DMS53 treated with DMSO at 0.1 percent for 48 hours (cell line): Measurements from ENCODE around the gene CARF.
"Not testable (repeated sequence)": the region's sequence is repeated elsewhere in the genome, so short reads cannot be mapped to it uniquely, and the experiment has no call there.

ENCODE experiments used
- DNase-seq: peaks from one replicate; lab custom pipeline; 2025; ENCODE audit not compliant: unreplicated experiment; lab: John Stamatoyannopoulos, UW

CARF gene

DNA sequence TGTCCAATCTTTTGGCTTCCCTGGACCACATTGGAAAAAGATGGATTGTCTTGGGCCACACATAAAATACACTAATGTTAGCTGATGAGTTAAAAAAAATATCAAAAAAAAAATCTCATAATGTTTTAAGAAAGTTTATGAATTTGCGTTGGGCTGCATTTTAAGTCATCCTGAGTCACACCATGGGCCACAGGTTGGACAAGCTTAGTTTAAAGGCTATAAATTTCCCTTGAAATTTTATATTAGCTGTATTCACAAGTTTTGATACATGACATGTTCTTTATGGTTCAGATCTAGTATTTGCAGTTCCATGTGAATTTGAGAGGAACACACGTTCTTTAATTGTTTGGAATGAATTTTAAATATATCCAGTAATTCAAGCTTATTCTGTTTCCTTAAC, 21.9 kb downstream of the CARF start:
- no peak for DNase-seq

- no peak for DNase-seq
These were observed 22.4 kb downstream of the CARF start for GRCh38 chr2:202934456-202934855.

DNA sequence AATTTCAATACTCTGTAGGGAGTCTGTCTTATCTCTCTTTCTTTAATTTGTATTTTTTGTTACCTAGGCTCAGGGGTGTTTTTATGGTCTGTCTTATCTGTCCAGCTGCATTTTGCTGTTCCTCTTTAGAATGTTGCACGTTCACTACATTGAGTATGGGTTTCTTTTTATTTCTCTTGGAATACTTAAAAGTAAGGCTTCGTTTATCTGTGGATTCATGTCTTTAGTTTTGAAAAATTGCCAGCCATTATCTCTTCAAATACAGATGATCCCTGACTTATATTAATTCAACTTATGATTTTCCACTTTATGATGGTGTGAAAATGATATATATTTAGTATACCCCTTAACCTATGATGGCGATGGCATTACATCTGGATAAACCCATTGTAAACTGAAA, 26.9 kb downstream of the CARF start:
- no peak for DNase-seq

DNA sequence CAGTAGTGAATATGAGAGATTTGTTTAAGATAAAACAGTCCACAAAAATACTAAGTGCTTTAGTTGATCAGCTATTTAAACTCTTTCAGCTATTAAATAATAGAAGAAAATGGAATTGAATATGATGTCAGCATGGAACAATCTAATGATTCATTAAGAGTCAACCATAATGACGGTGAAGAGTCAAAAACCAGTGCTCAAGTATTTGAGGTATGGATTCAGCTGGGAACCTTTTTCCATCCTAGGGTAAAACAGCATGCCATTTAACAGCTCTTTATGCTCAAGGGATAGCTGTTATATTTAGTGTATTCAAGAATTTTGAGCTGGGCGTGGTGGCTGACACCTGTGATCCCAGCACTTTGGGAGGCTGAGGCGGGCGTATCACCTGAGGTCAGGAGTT, 29.7 kb downstream of the CARF start:
- no peak for DNase-seq

- DNase-seq, result no peak
These were observed 32.3 kb downstream of the CARF start for GRCh38 chr2:202944408-202944807.

DNA sequence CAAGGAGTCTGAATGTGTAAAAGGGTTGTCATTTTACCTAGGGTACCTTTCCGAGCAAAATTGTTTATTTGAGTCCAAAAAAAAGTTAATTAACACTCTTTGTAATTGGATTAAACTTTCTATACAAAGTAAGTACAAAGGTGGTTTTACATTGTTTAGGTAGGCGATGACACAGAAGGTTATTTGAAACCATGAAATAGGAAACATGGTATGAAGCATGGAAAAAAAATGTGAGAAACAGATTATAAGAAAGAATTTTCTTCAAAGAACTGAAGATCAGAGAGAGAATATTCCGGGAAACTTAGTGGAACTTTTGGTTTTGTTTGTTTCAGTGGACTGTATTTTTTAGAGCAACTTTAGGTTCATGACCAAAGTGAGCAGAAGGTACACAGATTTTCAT, 32.7 kb downstream of the CARF start:
- no peak for DNase-seq

GRCh38 chr2:202945497-202945896, 33.4 kb downstream of the CARF start:
- no peak for DNase-seq

GRCh38 chr2:202949333-202949732, 37.3 kb downstream of the CARF start:
- DNase-seq, result not testable (repeated sequence)

- DNase-seq, result no peak
These were observed 38.5 kb downstream of the CARF start for GRCh38 chr2:202950592-202950991.

DNA sequence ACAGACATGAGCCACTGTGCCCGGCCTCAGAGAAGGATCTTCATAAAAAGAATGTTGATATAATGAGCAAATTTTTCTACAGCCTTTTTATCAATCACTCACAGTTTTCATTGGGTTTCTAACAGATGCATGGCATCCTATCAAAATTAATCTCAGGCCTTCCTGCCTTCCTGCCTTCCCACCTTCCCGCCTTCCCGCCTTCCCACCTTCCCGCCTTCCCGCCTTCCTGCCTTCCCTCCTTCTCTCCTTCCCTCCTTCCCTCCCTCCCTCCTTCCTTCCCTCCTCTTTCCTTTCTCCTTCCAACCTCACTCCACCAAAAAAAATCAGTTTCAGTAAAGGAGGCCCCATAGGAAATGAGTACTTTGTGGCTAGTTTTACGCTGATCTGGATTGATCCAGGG, 48.4 kb downstream of the CARF start:
- DNase-seq, result no peak

DNA sequence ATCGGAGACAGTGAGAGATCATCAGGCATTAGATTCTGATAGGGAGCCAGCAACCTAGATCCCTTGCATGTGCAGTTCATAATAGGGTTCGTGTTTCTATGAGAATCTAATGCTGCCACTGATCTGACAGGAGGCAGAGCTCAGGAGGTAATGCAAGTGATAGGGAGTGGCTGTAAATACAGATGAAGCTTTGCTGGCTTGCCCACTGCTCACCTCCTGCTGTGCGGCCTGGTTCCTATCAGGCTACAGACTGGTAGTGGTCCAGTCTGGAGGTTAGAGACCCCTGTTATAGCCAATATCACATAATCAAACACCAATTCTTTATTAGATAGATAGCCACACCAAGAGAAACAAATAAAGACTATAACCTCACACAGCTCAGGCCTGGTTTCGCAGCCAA, 51.6 kb downstream of the CARF start:
- no peak for DNase-seq

- DNase-seq, result no peak
These were observed 53.9 kb downstream of the CARF start for GRCh38 chr2:202965810-202966460.

DNA sequence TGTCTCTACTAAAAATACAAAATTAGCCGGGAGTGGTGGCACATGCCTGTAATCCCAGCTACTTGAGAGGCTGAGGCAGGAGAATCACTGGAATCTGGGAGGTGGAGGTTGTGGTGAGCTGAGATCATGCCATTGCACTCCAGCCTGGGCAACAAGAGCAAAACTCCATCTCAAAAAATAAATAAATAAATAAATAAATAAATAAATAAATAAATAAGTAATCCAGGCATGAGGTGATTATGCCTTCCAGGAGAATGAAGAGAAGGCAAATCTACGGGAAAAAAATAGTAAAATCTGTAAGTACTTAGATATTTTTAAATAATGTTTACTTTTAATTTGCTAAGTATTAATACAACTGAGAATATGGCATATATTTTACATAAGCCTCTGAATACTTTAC, 57.3 kb downstream of the CARF start:
- not testable (repeated sequence) for DNase-seq

DNA sequence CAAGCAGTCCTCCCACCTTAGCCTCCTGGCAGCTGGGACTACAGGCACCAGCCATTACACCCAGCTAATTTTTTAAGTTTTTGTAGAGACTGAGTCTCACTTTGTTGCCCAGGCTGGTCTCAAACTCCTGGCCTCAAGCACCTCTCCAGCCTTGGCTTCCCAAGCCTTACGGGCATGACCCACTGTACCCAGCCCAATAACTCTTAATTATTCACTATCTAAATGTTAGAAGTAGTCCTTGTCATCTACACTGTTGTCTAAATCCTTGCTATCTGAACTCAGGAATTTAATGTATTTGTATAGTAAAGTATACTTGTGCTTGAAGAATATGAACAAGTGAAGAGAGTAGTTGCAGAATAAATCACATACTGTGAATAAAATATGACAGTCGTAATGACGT, 64.7 kb downstream of the CARF start:
- no peak for DNase-seq

DNA sequence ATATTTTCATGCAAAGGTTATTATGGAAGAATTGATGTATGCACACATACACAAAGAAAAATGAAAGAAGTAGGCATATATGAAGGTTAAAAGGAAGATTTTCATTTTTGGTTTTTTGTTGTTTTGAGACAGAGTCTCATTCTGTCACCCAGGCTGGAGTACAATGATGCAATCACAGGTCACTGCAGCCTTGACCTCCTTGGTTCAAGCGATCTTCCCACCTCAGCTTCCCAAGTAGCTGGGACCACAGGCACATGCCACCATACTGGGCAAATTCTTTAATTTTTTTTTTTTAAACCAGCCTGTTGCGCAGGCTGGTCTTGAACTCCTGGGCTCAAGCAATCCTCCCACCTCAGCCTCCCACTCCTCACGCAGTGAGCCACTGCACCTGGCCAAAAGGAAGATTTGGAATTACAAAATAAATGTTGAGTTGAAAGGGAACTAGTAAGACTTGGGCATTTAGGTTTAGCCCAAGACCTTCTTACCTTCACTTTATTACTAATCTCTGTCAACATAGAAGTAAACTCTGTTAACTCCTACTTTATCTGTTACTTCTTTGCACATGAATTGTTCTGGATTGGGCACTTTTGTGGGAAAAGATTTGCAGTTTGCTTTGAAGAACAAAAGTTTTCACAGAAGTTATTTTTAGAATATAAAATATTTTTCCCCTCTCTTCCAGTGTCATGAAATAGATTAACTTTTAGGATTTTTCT, 70.9 kb downstream of the CARF start:
- DNase-seq, result no peak

DNA sequence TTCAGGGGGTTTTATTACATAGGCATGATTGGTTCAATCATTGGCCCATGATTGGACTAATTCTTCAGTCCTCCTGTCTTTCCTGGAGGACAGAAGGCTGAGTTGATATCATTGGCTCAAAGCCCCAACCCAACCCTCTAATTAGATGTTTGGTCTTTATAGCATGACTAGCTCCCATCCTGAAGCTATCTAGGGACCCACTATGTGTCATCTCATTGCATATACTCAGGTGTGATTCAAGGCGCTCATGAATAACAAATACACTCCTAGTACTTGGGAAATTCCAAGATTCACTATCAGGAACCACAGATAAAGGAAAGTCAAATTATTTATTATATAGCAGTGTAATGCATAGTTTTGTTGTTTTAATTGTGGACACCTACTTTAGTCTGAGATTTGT, 77.7 kb downstream of the CARF start:
- no peak for DNase-seq

DNA sequence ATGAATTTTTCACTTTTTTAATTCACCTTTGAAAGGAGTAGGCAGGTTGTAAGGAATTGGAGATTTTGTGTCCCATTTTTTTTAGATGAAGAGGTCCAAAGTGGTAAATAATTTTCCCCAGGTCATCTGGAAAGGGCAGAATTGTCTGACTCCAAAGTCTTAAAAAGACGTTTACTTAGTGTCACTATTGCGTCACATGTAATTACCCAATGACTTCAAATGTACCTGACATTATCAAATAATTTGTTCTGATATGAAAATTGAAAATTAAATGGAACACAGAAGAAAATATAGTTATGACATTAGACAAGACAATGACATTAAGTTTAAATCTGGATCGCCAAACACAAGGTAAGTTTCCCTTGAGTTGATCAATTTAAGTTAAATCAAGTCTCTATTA, 78.4 kb downstream of the CARF start:
- DNase-seq, result no peak

DNA sequence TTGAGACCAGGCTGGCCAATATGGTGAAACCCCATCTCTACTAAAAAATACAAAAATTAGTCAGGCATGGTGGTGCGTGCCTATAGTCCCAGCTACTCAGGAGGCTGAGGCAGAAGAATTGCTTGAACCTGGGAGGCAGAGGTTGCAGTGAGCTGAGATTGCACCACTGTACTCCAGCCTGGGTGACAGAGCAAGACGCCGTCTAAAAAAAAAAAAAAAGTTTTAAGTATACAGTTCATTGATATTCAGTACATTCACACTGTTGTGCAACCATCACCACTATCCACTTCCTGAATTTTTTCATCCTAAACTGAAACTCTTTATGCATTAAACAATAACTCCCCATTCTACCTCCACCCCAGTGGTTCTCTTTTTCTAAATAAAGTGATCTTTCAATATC, 85.0 kb downstream of the CARF start:
- DNase-seq, result not testable (repeated sequence)

DNA sequence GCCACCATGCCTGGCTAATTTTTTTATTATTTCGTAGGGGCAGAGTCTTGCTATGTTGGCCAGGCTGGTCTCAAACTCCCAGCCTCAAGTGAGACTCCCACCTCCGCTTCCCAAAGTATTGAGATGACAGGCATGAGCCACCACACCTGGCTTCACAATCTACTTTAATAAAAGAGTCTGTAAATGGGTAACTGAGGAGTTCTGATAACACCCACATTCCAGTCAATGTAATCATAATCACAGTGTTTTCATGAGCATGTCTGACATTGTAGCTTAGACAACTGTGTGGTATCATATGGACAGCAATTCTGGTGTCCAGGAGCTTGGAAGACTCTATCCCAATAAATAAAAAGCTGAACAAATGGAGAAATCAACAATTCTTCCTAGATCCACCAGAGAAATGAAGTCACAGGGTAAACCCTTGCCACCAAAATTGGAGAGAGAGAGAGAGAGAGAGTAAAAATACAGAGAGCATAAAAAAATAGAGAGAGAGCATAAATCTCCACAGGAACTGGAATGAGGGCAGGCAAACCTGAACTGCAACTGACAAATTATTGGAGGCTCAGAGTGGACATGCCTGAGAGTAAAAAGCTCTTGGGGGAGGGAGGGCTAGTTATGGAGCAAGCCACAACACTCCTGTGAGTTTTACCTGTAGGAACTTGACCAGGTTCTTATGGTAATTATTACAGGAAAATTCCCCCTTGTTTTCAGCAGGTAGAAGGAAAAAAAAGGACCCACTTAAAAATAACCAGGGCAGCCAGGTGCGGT, 90.2 kb downstream of the CARF start:
- no peak for DNase-seq

GRCh38 chr2:203003716-203004115, 91.6 kb downstream of the CARF start:
- no peak for DNase-seq

- peak; percentile 89 for DNase-seq
These were observed 102.6 kb downstream of the CARF start, which contains the start of gene NBEAL1 for GRCh38 chr2:203014456-203015199. TSS of gene NBEAL1 (plus strand) at chr2:203014875. CDS start at chr2:203016385, 1,510 bp downstream.
